Measurements from ENCODE around the gene TSHR.

- no peak for TF ChIP-seq CTCF (IDR thresholded peaks at IDR 0.05)
- no peak for TF ChIP-seq EP300 (IDR thresholded peaks at IDR 0.05)
- no peak for TF ChIP-seq POLR2AphosphoS5 (IDR thresholded peaks at IDR 0.05)
Observed at GRCh38 chr14:81143793-81144192, 188.4 kb downstream of the TSHR start.

All from suprapubic skin (tissue), 4 donors.